Natural killer cell (primary cell): ENCODE measurements around the gene ARHGEF39. TPM values are rescaled to one million over a fixed set of nuclear protein-coding genes. Genes with fewer than 3 reads are reported as not detected.
A peak's percentile ranks its signal among the peaks of the same experiment; 100 is the strongest.

ENCODE experiments used
- ATAC-seq, 3 donors: fragments of 150-1000 bp in 2 of 3; fragments of 200-7000 bp in 1 of 3; cut with Tn5 transposase; 1 replicate in 1 of 3; 2 replicates in 2 of 3; pipeline ENCODE4 v1.10.0; 2021; ENCODE audit warnings: mild to moderate bottlenecking in 2 of 3, moderate library complexity in 2 of 3
- DNase-seq, 2 donors: peaks; one replicate each; pipeline versions ENCODE4 v3.0.0 to v3.0.0-alpha.2; 2013 to 2021; ENCODE audit warnings: mixed read lengths in 1 of 2
- H3K27ac ChIP-seq: one replicate; pipeline ENCODE4 v1.5.1; 2013; ENCODE audit warnings: mild to moderate bottlenecking, low read length
- H3K27me3 ChIP-seq: one replicate; pipeline ENCODE4 v1.6.1; 2013; ENCODE audit warnings: low read length; ENCODE audit not compliant: control insufficient read depth, insufficient read depth
- H3K36me3 ChIP-seq: one replicate; pipeline ENCODE4 v1.6.1; 2013; ENCODE audit warnings: low read length; ENCODE audit not compliant: control insufficient read depth, insufficient read depth
- H3K4me1 ChIP-seq: one replicate; pipeline ENCODE4 v1.6.1; 2013; ENCODE audit warnings: low read length; ENCODE audit not compliant: control insufficient read depth, insufficient read depth
- H3K4me3 ChIP-seq: one replicate; pipeline ENCODE4 v1.5.1; 2013; ENCODE audit warnings: low read length
- H3K9me3 ChIP-seq: one replicate; pipeline ENCODE4 v1.6.1; 2013; ENCODE audit warnings: low read length; ENCODE audit not compliant: control insufficient read depth, insufficient read depth
- H3K27ac Mint-ChIP-seq, 2 donors: one replicate each; pipeline ENCODE4 v1.8.0; 2022; ENCODE audit warnings: mild to moderate bottlenecking in 2 of 2, mixed read lengths in 2 of 2, moderate library complexity in 1 of 2
- H3K27me3 Mint-ChIP-seq, 2 donors: one replicate each; pipeline ENCODE4 v1.8.0; 2022; ENCODE audit warnings: low read depth in 2 of 2, mixed read lengths in 2 of 2
- H3K36me3 Mint-ChIP-seq: one replicate; pipeline ENCODE4 v1.8.0; 2022; ENCODE audit warnings: mixed read lengths
- H3K4me1 Mint-ChIP-seq, 2 donors: one replicate each; pipeline ENCODE4 v1.8.0; 2022; ENCODE audit warnings: mixed read lengths in 2 of 2
- H3K4me3 Mint-ChIP-seq: one replicate; pipeline ENCODE4 v1.8.0; 2022; ENCODE audit warnings: mild to moderate bottlenecking, moderate library complexity, mixed read lengths
- H3K9me3 Mint-ChIP-seq, 2 donors: one replicate each; pipeline ENCODE4 v1.8.0; 2022; ENCODE audit warnings: mixed read lengths in 2 of 2
- CTCF ChIP-seq: fragments of 200-600 bp; IDR thresholded peaks from one replicate; pipeline ENCODE4 v1.8.0; 2022; ENCODE audit warnings: antibody characterized with exemption
- WGBS: methylation state at CpG from one replicate; pipeline ENCODE4 v1.1.7; 2013; ENCODE audit warnings: missing lambda C conversion rate; ENCODE audit not compliant: insufficient coverage; 5-methylcytosine and 5-hydroxymethylcytosine counted together
- intact Hi-C: fragments of 100-400 bp; cut with micrococcal nuclease; formaldehyde crosslinking; loops from one replicate; pipeline ENCODE4 v1.14.2; 2022
- total RNA-seq, 4 donors: library from RNA; stranded (reverse); fragments of 120-200 nt in 1 of 4; gene quantifications; one replicate each; pipeline versions ENCODE4 v1.2.3 to v1.2.4, GENCODE V29; 2013 to 2022

Gene ARHGEF39
- total RNA-seq, 3 donors from 2014 or later (not counting 1 experiment from before 2014, with no cell fraction given) = 1.3 to 3.2 (median 1.5) TPM

DNA sequence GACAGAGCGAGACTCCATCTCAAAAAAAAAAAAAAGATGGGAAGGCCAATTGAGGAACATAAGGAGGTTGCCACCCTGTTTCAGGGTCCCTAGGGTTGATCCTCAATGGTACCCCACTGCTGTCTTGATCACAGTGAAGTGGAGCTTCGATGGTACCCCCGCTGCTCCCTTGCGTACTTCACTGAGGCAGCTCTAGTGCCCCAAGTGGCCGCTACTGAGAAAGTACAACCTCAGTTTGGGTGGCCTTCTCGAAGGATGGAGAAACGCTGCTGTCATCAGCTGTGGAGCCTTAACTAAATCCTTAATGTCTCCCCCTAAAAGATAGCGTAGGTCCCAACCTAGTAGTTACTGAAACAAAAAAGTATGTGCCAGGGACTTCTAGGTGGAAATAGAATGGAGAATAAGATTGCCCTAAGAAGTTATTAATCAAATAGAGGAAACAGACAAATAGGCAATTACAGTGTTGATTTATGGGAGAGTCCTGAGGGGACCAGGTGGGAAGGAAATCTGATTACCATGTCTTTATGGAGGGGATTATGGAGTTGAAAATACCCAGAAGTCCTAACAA is 53.7 kb downstream of the ARHGEF39 start:
- Histone ChIP-seq H3K36me3 (peaks cover 39% of the 10 kb centered on the region), H3K27me3 (no peaks in the 10 kb centered on the region), H3K9me3 (no peaks in the 10 kb centered on the region), H3K4me3 (no peak overlapping the region), H3K27ac (no peak overlapping the region), H3K4me1 (peaks cover 19% of the 10 kb centered on the region)
- Mint-ChIP-seq H3K9me3 (no peaks in the 10 kb centered on the region), H3K27ac (peak overlapping the region; percentile 65 to 80), H3K4me1 (peaks cover 32 to 34% of the 10 kb centered on the region in 2 donors), H3K4me3 (no peak overlapping the region), H3K36me3 (peaks cover 8% of the 10 kb centered on the region), H3K27me3 (no peaks in the 10 kb centered on the region)
- ATAC-seq (peak; percentile 73 to 99 (median 88)), DNase-seq (peak; percentile 39 to 80)
- intact Hi-C loops = no loop called here
- 26% methylated on average over 8 of the region's 8 CpGs for WGBS
- peak; percentile 64 for TF ChIP-seq CTCF

DNA sequence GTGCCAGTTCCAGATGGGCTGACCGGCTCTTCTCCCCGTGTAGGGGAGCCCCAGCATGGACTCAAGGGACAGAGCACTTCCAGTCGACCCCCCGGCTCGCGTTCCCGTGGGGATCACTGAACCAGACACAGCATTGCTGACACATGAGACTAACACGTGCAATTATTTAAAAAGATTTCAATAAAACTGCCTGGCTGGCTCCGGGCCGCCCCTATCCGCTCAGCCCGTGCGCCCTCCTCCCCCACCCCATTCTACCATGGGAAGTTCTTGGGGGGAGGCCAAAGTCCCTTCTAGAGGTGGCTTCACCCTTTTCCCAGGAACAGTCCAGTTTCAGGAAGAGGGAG is 55.2 kb downstream of the ARHGEF39 start:
- TF ChIP-seq CTCF = no peak
- H3K4me1 ChIP-seq = peaks cover 21% of the 10 kb centered on the region
- ATAC-seq = no peak

More for the DNA sequence above, 55.2 kb downstream of the ARHGEF39 start:
- H3K27me3 ChIP-seq = no peaks in the 10 kb centered on the region
- H3K27ac Mint-ChIP-seq = no peak overlapping the region
- intact Hi-C loops = no loop called here
- H3K4me3 ChIP-seq = no peak overlapping the region
- 97% methylated on average over 13 of the region's 13 CpGs for whole genome bisulfite sequencing
- H3K4me1 Mint-ChIP-seq = peaks cover 23 to 33% of the 10 kb centered on the region in 2 donors
- no peak for DNase-seq
- no peaks in the 10 kb centered on the region for H3K9me3 ChIP-seq
- H3K36me3 ChIP-seq = peaks cover 39% of the 10 kb centered on the region
- H3K36me3 Mint-ChIP-seq = peaks cover 8% of the 10 kb centered on the region
- no peaks in the 10 kb centered on the region for H3K9me3 Mint-ChIP-seq
- H3K4me3 Mint-ChIP-seq = no peak overlapping the region
- H3K27ac ChIP-seq = no peak overlapping the region
- H3K27me3 Mint-ChIP-seq = no peaks in the 10 kb centered on the region

Other genes with a start within 250 kb of the ARHGEF39 start
- 1 to 10 TPM; 2.0 to 7.9 (median 2.5) TPM for gene RUSC2, start 175.1 kb downstream of the ARHGEF39 start, total RNA-seq
- gene TESK1, start 59.9 kb downstream of the ARHGEF39 start, total RNA-seq = 10 to 100 TPM; 40.7 to 72.5 (median 47.5) TPM
- 10 to 100 TPM; 27.0 to 48.1 (median 32.3) TPM for gene CD72, start 46.8 kb downstream of the ARHGEF39 start, total RNA-seq
- gene SIT1, start 14.3 kb downstream of the ARHGEF39 start, total RNA-seq = 1 to 10 TPM in 2 of 3 donors, not detected in 1; 1.2 to 1.4 TPM
- gene RMRP, start 7.2 kb downstream of the ARHGEF39 start, total RNA-seq = 1,000 to 10,000 TPM; 5,042 to 6,602 (median 5,874) TPM
- 10 to 100 TPM; 30.9 to 37.9 (median 36.8) TPM for gene CCDC107, start 6.9 kb downstream of the ARHGEF39 start, total RNA-seq
- not detected for gene CA9, start 8.7 kb upstream of the ARHGEF39 start, total RNA-seq
- gene TPM2, start 24.7 kb upstream of the ARHGEF39 start, total RNA-seq = 10 to 100 TPM; 20.9 to 23.8 (median 22.9) TPM
- 100 to 1,000 TPM; 509 to 552 (median 528) TPM for gene TLN1, start 67.0 kb upstream of the ARHGEF39 start, total RNA-seq
- gene CREB3, start 67.5 kb upstream of the ARHGEF39 start, total RNA-seq = 10 to 100 TPM; 15.7 to 19.7 (median 18.8) TPM
- gene GBA2, start 84.0 kb upstream of the ARHGEF39 start, total RNA-seq = 100 to 1,000 TPM in 2 of 3 donors, 10 to 100 TPM in 1; 76.4 to 118 (median 101) TPM
- 10 to 100 TPM; 22.3 to 26.4 (median 23.3) TPM for gene RGP1, start 84.1 kb upstream of the ARHGEF39 start, total RNA-seq
- not detected for gene MSMP, start 89.1 kb upstream of the ARHGEF39 start, total RNA-seq
- gene NPR2, start 126.4 kb upstream of the ARHGEF39 start, total RNA-seq = 1 to 10 TPM; 2.1 to 2.7 (median 2.4) TPM
- 1 to 10 TPM; 2.0 to 2.4 (median 2.1) TPM for gene SPAG8, start 147.1 kb upstream of the ARHGEF39 start, total RNA-seq
- gene HINT2, start 149.8 kb upstream of the ARHGEF39 start, total RNA-seq = 10 to 100 TPM; 25.8 to 27.5 (median 25.9) TPM
- gene FAM221B, start 163.5 kb upstream of the ARHGEF39 start, total RNA-seq = not detected
- 1 to 10 TPM; 5.2 to 7.8 (median 5.4) TPM for gene TMEM8B, start 164.0 kb upstream of the ARHGEF39 start, total RNA-seq
- gene OR13J1, start 205.2 kb upstream of the ARHGEF39 start, total RNA-seq = not detected
- gene HRCT1, start 241.0 kb upstream of the ARHGEF39 start, total RNA-seq = not detected
- not detected for gene SPAAR, start 244.3 kb upstream of the ARHGEF39 start, total RNA-seq